Measurements from ENCODE around the gene STX8.
A peak's percentile ranks its signal among the peaks of the same experiment; 100 is the strongest.
"Not testable (repeated sequence)": the region's sequence is repeated elsewhere in the genome, so short reads cannot be mapped to it uniquely, and the experiment has no call there.

STX8 gene

DNA sequence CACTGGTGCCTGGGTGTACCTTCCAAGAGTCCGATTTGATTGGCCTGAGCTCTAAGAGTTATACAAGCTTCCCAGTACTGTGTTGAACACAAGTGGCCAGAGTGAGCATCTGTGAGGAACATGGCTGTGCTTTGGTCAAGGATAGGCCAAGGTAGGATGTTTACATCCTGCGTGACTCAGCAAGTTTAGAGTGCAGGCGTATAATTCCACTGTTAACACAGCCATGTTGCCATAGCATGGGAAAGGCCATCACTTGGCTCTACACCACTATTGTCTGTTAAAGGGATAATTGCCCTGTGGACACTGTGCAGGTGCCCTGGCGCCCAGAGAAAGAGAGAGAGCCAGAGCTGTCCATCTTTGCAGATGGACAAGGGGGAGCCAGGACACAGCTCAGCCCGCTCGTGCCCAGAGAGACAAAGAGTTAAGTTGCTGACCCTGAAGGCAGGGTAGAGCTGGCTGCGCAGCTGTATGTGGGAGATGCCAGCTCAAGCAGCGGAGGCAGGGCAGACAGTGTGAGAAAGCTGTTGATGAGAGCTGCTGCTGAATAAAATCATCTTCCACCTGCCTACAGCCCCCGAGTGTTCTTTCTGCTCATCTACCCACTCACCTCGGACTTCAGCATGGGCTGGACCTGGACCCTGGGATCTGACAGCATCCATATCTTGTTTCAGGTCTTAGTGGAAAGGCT is 12.5 kb upstream of the STX8 start:
- H3K9ac ChIP-seq (ENCODE audit: low read depth, low read length) = no peak overlapping the region
- 93% methylated on average over 10 of the region's 10 CpGs for WGBS

DNA sequence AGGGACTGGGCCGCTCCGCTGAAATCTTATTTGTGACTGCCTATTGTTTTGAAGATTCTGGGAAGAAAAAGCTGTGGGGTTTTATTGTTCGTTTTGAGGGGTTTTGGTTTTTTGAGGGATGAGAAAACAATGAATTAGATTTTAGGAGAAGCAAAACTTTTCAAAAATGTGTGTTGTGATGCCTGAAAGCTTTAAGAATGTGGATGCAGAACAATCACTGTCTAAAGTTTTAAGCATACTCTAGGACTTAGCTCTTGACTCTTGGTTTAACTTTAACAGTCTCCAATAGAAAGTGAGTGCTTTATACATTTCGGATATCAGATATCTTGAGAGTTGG is 1.7 kb upstream of the STX8 start:
- Histone ChIP-seq H3K9me3 (ENCODE audit: insufficient read depth, low read depth, low read length) (no peaks in the 10 kb centered on the region), H3K4me1 (ENCODE audit: insufficient read depth, low read length) (no peaks in the 10 kb centered on the region), H3K27me3 (ENCODE audit: insufficient read depth, low read length) (no peaks in the 10 kb centered on the region), H3K36me3 (ENCODE audit: insufficient read depth, low read length) (no peaks in the 10 kb centered on the region), H3K27ac (ENCODE audit: low read depth, low read length) (no peak overlapping the region), H3K9ac (ENCODE audit: low read depth, low read length) (no peak overlapping the region), H3K4me3 (ENCODE audit: low read length) (no peak overlapping the region)
- 17% methylated on average over 4 of the region's 4 CpGs for WGBS

More for the DNA sequence above, 12.5 kb upstream of the STX8 start:
- Histone ChIP-seq H3K36me3 (ENCODE audit: insufficient read depth, low read length) (no peaks in the 10 kb centered on the region), H3K4me1 (ENCODE audit: insufficient read depth, low read length) (no peaks in the 10 kb centered on the region), H3K27ac (ENCODE audit: low read depth, low read length) (no peak overlapping the region), H3K4me3 (ENCODE audit: low read length) (no peak overlapping the region), H3K27me3 (ENCODE audit: insufficient read depth, low read length) (no peaks in the 10 kb centered on the region), H3K9me3 (ENCODE audit: insufficient read depth, low read depth, low read length) (0 out of 2 replicates have a peak, but pooled peaks cover 8% of the 10 kb centered on the region)

DNA sequence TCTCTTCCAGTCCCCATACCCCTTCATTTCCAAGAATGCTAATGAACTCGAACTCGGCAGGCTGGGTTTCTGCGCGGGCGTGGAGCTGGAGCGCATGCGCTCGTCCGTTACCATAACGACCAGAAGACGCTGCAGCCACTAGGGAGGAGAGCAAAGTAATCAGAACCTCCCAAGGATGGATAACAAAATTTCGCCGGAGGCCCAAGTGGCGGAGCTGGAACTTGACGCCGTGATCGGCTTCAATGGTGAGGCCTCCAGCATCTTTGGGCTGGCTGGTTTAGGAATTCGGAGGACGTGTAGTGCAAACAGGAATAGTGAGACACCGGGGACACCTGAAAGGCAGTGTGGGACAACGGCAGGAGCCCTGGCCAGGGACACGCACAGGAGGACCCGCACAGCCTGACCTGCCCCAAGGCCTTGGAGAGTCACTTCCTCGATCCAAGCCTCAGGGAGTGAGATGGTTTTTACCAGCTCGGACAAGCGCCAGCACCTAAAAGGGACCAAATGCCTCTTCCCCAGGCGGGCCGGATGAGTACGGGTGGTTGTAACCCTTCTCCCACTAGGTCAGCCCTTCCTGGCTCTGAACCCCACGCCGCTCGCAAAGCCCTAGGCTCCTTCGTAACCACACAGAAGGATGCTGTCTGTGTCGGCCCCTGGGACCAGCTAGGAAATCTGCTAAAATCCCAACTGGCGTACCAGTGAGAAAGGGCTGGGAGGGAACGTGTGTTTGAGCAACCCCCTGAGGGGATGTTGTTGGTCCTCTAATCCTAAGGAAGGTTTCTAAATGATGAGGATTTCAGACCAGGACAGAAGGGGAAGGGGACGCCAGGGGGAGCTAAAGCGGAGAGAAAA is 1.1 kb upstream of the STX8 start, which contains the start of gene CFAP52:
TSS of gene CFAP52 (plus strand) at position 122 of the 852 bp plus-strand sequence. CDS start at position 176, 54 bp downstream.
- peak within 1 kb of the TSS; percentile 68 for H3K9ac ChIP-seq (ENCODE audit: low read depth, low read length)
- no peaks in the 10 kb centered on the region for H3K36me3 ChIP-seq (ENCODE audit: insufficient read depth, low read length)
- H3K9me3 ChIP-seq (ENCODE audit: insufficient read depth, low read depth, low read length) = no peaks in the 10 kb centered on the region
- no peak within 1 kb of the TSS for H3K27ac ChIP-seq (ENCODE audit: low read depth, low read length)
- no peaks in the 10 kb centered on the region for H3K4me1 ChIP-seq (ENCODE audit: insufficient read depth, low read length)
- no peaks in the 10 kb centered on the region for H3K27me3 ChIP-seq (ENCODE audit: insufficient read depth, low read length)
- WGBS = 2% methylated on average over 38 of the region's 38 CpGs
- peak within 1 kb of the TSS; percentile 97 for H3K4me3 ChIP-seq (ENCODE audit: low read length)

DNA sequence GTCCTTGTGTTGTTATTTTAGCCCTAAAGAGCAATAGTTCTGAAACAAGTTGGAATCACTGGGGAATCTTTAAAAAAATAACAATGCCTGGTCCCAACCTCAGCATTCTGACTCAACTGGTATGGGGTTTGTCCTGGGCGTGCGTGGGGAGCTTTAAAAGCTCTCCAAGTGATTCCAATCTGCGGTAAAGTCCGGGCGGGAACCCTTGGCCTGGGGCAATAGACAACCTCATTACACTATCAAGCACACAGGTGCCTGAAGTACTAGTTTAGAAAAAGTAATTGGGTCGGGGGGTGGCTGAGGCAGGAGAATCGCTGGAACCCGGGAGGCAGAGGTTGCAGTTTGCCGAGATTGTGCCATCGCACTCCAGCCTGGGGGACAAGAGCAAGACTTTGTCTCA is 4.4 kb downstream of the STX8 start:
- Histone ChIP-seq H3K9ac (ENCODE audit: low read depth, low read length) (no peak overlapping the region), H3K36me3 (ENCODE audit: insufficient read depth, low read length) (peaks cover 19% of the 10 kb centered on the region), H3K4me3 (ENCODE audit: low read length) (no peak overlapping the region), H3K27ac (ENCODE audit: low read depth, low read length) (no peak overlapping the region), H3K4me1 (ENCODE audit: insufficient read depth, low read length) (no peaks in the 10 kb centered on the region), H3K9me3 (ENCODE audit: insufficient read depth, low read depth, low read length) (no peaks in the 10 kb centered on the region), H3K27me3 (ENCODE audit: insufficient read depth, low read length) (no peaks in the 10 kb centered on the region)
- 94% methylated on average over 10 of the region's 10 CpGs for WGBS

GRCh38 chr17:9568957-9569588 is 6.5 kb downstream of the STX8 start:
- 95% methylated on average over 11 of the region's 11 CpGs for WGBS

GRCh38 chr17:9568004-9568403 is 7.6 kb downstream of the STX8 start:
- Histone ChIP-seq H3K9ac (ENCODE audit: low read depth, low read length) (no peak overlapping the region), H3K4me1 (ENCODE audit: insufficient read depth, low read length) (no peaks in the 10 kb centered on the region), H3K27ac (ENCODE audit: low read depth, low read length) (no peak overlapping the region), H3K9me3 (ENCODE audit: insufficient read depth, low read depth, low read length) (no peaks in the 10 kb centered on the region), H3K4me3 (ENCODE audit: low read length) (no peak overlapping the region), H3K36me3 (ENCODE audit: insufficient read depth, low read length) (peaks cover 19% of the 10 kb centered on the region), H3K27me3 (ENCODE audit: insufficient read depth, low read length) (no peaks in the 10 kb centered on the region)

More at GRCh38 chr17:9568957-9569588, 6.5 kb downstream of the STX8 start:
- H3K4me3 ChIP-seq (ENCODE audit: low read length) = no peak overlapping the region
- H3K9ac ChIP-seq (ENCODE audit: low read depth, low read length) = no peak overlapping the region
- H3K9me3 ChIP-seq (ENCODE audit: insufficient read depth, low read depth, low read length) = no peaks in the 10 kb centered on the region
- H3K27me3 ChIP-seq (ENCODE audit: insufficient read depth, low read length) = no peaks in the 10 kb centered on the region
- peaks cover 19% of the 10 kb centered on the region for H3K36me3 ChIP-seq (ENCODE audit: insufficient read depth, low read length)
- H3K27ac ChIP-seq (ENCODE audit: low read depth, low read length) = no peak overlapping the region
- H3K4me1 ChIP-seq (ENCODE audit: insufficient read depth, low read length) = no peaks in the 10 kb centered on the region

GRCh38 chr17:9566739-9567138 is 8.9 kb downstream of the STX8 start:
- H3K9ac ChIP-seq (ENCODE audit: low read depth, low read length) = not testable (repeated sequence)

DNA sequence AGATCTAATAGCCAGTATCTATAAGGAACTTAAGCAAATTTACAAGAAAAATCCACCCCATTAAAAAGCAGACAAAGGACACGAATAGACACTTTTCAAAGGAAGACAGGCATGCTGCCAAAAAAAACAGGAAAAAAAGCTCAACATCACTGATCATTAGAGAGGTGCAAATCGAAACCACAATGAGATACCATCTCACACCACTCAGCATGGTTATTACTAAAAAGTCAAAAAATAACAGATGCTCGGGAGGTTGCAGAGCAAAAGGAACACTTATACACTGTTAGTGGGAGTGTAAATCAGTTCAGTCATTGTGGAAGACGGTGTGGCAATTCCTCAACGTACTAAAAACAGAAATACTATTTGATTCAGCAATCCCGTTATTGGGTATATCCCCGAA is 9.6 kb downstream of the STX8 start:
- WGBS = 94% methylated on average over 7 of the region's 7 CpGs
- no peaks in the 10 kb centered on the region for H3K9me3 ChIP-seq (ENCODE audit: insufficient read depth, low read depth, low read length)
- peaks cover 19% of the 10 kb centered on the region for H3K36me3 ChIP-seq (ENCODE audit: insufficient read depth, low read length)
- H3K27me3 ChIP-seq (ENCODE audit: insufficient read depth, low read length) = no peaks in the 10 kb centered on the region
- no peak overlapping the region for H3K9ac ChIP-seq (ENCODE audit: low read depth, low read length)
- no peak overlapping the region for H3K27ac ChIP-seq (ENCODE audit: low read depth, low read length)
- no peaks in the 10 kb centered on the region for H3K4me1 ChIP-seq (ENCODE audit: insufficient read depth, low read length)
- no peak overlapping the region for H3K4me3 ChIP-seq (ENCODE audit: low read length)

More at GRCh38 chr17:9566739-9567138, 8.9 kb downstream of the STX8 start:
- H3K4me1 ChIP-seq (ENCODE audit: insufficient read depth, low read length); H3K9me3 ChIP-seq (ENCODE audit: insufficient read depth, low read depth, low read length); H3K27me3 ChIP-seq (ENCODE audit: insufficient read depth, low read length); H3K27ac ChIP-seq (ENCODE audit: low read depth, low read length); H3K4me3 ChIP-seq (ENCODE audit: low read length): not testable (repeated sequence)
- 92% methylated on average over 5 of the region's 5 CpGs for WGBS
- peaks cover 19% of the 10 kb centered on the region for H3K36me3 ChIP-seq (ENCODE audit: insufficient read depth, low read length)

- Histone ChIP-seq H3K4me3 (ENCODE audit: low read length) (no peak overlapping the region), H3K9ac (ENCODE audit: low read depth, low read length) (no peak overlapping the region), H3K9me3 (ENCODE audit: insufficient read depth, low read depth, low read length) (no peaks in the 10 kb centered on the region), H3K4me1 (ENCODE audit: insufficient read depth, low read length) (no peaks in the 10 kb centered on the region), H3K27ac (ENCODE audit: low read depth, low read length) (no peak overlapping the region), H3K36me3 (ENCODE audit: insufficient read depth, low read length) (peaks cover 17% of the 10 kb centered on the region), H3K27me3 (ENCODE audit: insufficient read depth, low read length) (no peaks in the 10 kb centered on the region)
These were observed 11.5 kb downstream of the STX8 start for GRCh38 chr17:9564104-9564503.

DNA sequence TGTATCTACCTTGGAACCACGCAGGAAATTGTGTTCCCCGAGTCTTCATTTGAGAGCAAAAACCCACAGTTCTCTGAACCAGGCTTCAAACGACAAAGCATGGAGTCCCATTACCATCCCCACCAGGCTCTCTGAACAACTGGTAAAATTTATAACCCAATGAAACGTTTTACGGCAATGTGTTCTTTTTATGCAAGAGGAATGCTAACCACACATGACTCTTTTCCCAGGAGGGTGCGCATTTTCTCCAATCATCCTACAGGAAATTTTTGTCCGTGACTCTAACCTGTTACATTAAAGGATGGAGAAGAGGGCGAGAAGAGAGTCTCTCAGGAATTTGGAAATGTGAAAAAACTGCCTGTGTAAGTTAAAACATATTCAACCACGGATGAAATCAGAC is 17.8 kb downstream of the STX8 start:
- 96% methylated on average over 7 of the region's 9 CpGs for WGBS
- Histone ChIP-seq H3K27ac (ENCODE audit: low read depth, low read length) (no peak overlapping the region), H3K36me3 (ENCODE audit: insufficient read depth, low read length) (no peaks in the 10 kb centered on the region)

DNA sequence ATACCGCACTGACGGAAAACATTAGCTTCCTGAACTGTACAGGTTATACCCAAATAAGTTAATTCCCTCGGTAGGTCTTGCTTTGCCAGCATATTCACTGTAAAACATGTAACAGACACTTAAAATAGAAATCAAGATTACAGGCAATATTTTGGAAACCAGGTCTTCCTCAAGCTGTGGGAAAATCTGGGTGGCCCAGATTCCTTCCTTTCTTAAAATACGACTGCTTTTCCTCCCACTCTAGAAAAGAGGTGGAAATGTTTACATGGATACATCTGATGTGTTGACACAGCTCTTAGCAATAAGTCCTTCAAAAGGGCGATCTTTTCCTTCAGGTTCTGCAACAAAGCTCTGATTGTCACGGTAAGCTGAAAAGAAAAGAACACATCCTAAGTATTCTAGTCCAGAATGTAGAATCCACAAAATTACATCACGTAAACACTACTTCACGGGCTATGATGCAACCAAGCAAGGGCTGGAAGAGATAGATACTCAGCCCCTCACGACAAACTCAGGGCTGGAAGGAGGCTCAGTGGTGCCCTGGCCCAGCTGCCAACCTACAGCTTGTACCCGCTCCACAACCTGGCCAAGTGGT is 18.4 kb downstream of the STX8 start:
- no peak overlapping the region for H3K9ac ChIP-seq (ENCODE audit: low read depth, low read length)
- H3K9me3 ChIP-seq (ENCODE audit: insufficient read depth, low read depth, low read length) = no peaks in the 10 kb centered on the region
- no peaks in the 10 kb centered on the region for H3K4me1 ChIP-seq (ENCODE audit: insufficient read depth, low read length)
- H3K36me3 ChIP-seq (ENCODE audit: insufficient read depth, low read length) = no peaks in the 10 kb centered on the region
- no peak overlapping the region for H3K4me3 ChIP-seq (ENCODE audit: low read length)
- H3K27ac ChIP-seq (ENCODE audit: low read depth, low read length) = no peak overlapping the region
- no peaks in the 10 kb centered on the region for H3K27me3 ChIP-seq (ENCODE audit: insufficient read depth, low read length)
- WGBS = 94% methylated on average over 10 of the region's 10 CpGs

More for the DNA sequence above, 17.8 kb downstream of the STX8 start:
- no peaks in the 10 kb centered on the region for H3K9me3 ChIP-seq (ENCODE audit: insufficient read depth, low read depth, low read length)
- no peak overlapping the region for H3K9ac ChIP-seq (ENCODE audit: low read depth, low read length)
- no peak overlapping the region for H3K4me3 ChIP-seq (ENCODE audit: low read length)
- no peaks in the 10 kb centered on the region for H3K4me1 ChIP-seq (ENCODE audit: insufficient read depth, low read length)
- no peaks in the 10 kb centered on the region for H3K27me3 ChIP-seq (ENCODE audit: insufficient read depth, low read length)

Data from HUES64 (cell line).